AG09309 (cell line): ENCODE measurements around the gene CACNA1C.

Experiments
- DNase-seq: peaks from one replicate; pipeline ENCODE4 v3.0.0-alpha.2; 2010; ENCODE audit warnings: low read depth
- H3K4me3 ChIP-seq: 2 replicates; pipeline ENCODE4 v1.5.1; 2011; ENCODE audit warnings: mild to moderate bottlenecking, low read depth, low read length, moderate library complexity; ENCODE audit not compliant: control insufficient read depth
- CTCF ChIP-seq: IDR thresholded peaks from 2 replicates; pipeline ENCODE4 v1.5.1; 2011; ENCODE audit warnings: mild to moderate bottlenecking, low read depth, low read length, inconsistent platforms; ENCODE audit not compliant: insufficient read depth, control insufficient read depth; ENCODE audit errors: missing control alignments

CACNA1C gene

DNA sequence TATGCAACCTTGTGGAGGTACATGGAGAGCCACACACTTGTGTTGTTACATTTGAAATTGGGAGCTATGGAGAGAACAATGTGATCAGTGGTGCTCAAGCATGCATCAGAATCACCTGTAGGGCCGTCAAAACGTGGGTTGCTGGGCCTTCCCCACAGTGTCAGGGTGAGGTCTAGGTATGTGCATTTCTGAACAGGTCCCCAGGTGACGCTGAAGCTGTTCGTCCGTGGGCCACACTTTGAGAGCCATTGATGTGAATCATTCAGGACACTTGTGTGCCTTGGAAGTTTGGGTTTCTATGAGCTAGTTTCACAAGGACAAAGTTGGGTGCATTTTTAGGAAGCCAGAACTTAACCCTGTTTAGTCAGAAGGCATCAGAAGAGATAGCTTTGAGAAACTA, 450.2 kb downstream of the CACNA1C start:
- TF ChIP-seq CTCF = no peak
- H3K4me3 ChIP-seq = no peak overlapping the region
- DNase-seq = no peak

- no peak for TF ChIP-seq CTCF
- no peak for DNase-seq
- H3K4me3 ChIP-seq = no peak overlapping the region
These were observed 451.0 kb downstream of the CACNA1C start for GRCh38 chr12:2503762-2504161.

DNA sequence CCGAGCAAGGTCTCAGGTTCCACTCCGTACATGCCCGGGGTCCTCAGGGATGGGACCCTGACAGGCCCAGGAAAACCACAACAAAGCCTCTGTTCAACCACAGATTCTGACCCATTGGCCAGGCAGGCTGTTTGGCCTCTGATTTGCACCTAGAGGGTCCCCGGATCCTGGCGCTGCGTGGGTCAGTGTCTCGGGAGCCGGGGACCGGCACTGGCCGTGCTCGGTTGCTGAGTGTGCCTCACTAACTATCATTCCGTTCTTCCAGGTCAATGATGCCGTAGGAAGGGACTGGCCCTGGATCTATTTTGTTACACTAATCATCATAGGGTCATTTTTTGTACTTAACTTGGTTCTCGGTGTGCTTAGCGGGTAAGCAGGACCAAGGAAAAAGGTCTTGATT, 451.8 kb downstream of the CACNA1C start:
- TF ChIP-seq CTCF = no peak
- no peak overlapping the region for H3K4me3 ChIP-seq
- no peak for DNase-seq

GRCh38 chr12:2507814-2508213, 455.0 kb downstream of the CACNA1C start:
- H3K4me3 ChIP-seq = no peak overlapping the region
- no peak for TF ChIP-seq CTCF
- no peak for DNase-seq

- TF ChIP-seq CTCF = no peak
- no peak overlapping the region for H3K4me3 ChIP-seq
- DNase-seq = no peak
These were observed 456.4 kb downstream of the CACNA1C start for GRCh38 chr12:2509137-2509536.

- H3K4me3 ChIP-seq = no peak overlapping the region
- no peak for DNase-seq
- TF ChIP-seq CTCF = no peak
These were observed 457.3 kb downstream of the CACNA1C start for GRCh38 chr12:2510045-2510444.
